GM10266 (cell line): ENCODE measurements around the gene CNTNAP2.

Source experiments
- DNase-seq: peaks from one replicate; pipeline ENCODE4 v3.0.0; 2012; ENCODE audit errors: extremely low spot score
- CTCF ChIP-seq: IDR thresholded peaks from 2 replicates; pipeline ENCODE4 v1.5.1; 2012; ENCODE audit warnings: mild to moderate bottlenecking, low read depth; ENCODE audit not compliant: control insufficient read depth, insufficient read depth; ENCODE audit errors: missing control alignments

CNTNAP2 gene

GRCh38 chr7:147805996-147806576 is 1689.5 kb downstream of the CNTNAP2 start:
- no peak for DNase-seq
- TF ChIP-seq CTCF: no peak

GRCh38 chr7:147809786-147810185 is 1693.2 kb downstream of the CNTNAP2 start:
- DNase-seq: no peak
- no peak for TF ChIP-seq CTCF

GRCh38 chr7:147810269-147810668 is 1693.7 kb downstream of the CNTNAP2 start:
- no peak for DNase-seq
- no peak for TF ChIP-seq CTCF

- DNase-seq: no peak
- no peak for TF ChIP-seq CTCF
Observed at GRCh38 chr7:147811923-147812322, 1695.3 kb downstream of the CNTNAP2 start.

- no peak for DNase-seq
- TF ChIP-seq CTCF: no peak
Observed at GRCh38 chr7:147813316-147813715, 1696.7 kb downstream of the CNTNAP2 start.

DNA sequence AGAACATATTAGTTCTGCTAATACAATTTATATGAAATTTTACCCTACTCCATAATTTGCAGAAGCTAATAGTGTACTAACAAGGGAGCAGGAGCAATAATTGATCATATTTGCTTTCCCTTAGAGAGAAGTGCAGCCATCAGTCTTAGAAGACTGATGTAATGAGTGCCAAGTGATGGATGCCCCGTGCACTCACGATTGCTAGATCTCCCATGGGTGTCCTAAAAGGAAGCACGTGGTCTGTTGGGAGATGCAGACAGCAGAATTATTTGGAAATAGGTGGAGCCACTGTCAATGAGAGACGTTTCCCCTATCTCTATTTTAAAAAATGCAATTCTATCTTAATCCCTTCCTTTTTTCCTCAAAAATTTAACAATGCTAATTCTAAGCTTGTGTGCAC is 1701.7 kb downstream of the CNTNAP2 start:
- TF ChIP-seq CTCF: no peak
- no peak for DNase-seq

GRCh38 chr7:147824671-147825070 is 1708.1 kb downstream of the CNTNAP2 start:
- no peak for TF ChIP-seq CTCF
- DNase-seq: no peak
